ENCODE data around the gene ZNHIT2. TPM values are rescaled to one million over a fixed set of nuclear protein-coding genes. Genes with fewer than 3 reads are reported as not detected.

Gene ZNHIT2
- total RNA-seq, 1 experiment from 2014 or later, result 48.2 TPM

GRCh38 chr11:65090628-65091027, 26.9 kb downstream of the ZNHIT2 start:
- H2AFZ ChIP-seq (ENCODE audit: low read length), result no peak overlapping the region
- H3K4me2 ChIP-seq (ENCODE audit: low read length), result no peak overlapping the region
- H3K4me3 ChIP-seq (ENCODE audit: low read length), result no peak overlapping the region
- ChIA-PET POLR2A (ENCODE audit: unreplicated experiment) (interaction anchor here (0.5 kb wide), 1 partner anchor 810 kb away, joined by 3 read pairs; the partner anchor contains the start of gene FOSL1), CTCF (interaction anchor here (0.6 kb wide), 1 partner anchor 352 kb away, joined by 4 read pairs; no protein-coding TSS in a partner anchor)
- H4K20me1 ChIP-seq (ENCODE audit: low read length), result no peaks in the 10 kb centered on the region
- BruUV-seq (replicated peaks), result no TSS peak
- no peak overlapping the region for H3K9ac ChIP-seq (ENCODE audit: low read length)
- TF ChIP-seq EZH2phosphoT487 (IDR thresholded peaks at IDR 0.05; ENCODE audit: borderline replicate concordance, low read length), result no peak
- TF ChIP-seq CTCF (conservative IDR thresholded peaks at IDR 0.05; ENCODE audit: low read depth, low read length), result no peak
- TF ChIP-seq EZH2 (IDR thresholded peaks at IDR 0.05; ENCODE audit: low read length, unreplicated experiment), result no peak
- DNase-seq (no peak), ATAC-seq (no peak)
- H3K27me3 ChIP-seq (ENCODE audit: low read length), result no peaks in the 10 kb centered on the region
- H3K27ac ChIP-seq (ENCODE audit: low read length), result no peak overlapping the region
- peaks cover 10% of the 10 kb centered on the region; the same call in 1 of the 2 replicates for H3K36me3 ChIP-seq (ENCODE audit: low read depth, low read length)
- peaks cover 4% of the 10 kb centered on the region for H3K79me2 ChIP-seq (ENCODE audit: low read length)
- no peaks in the 10 kb centered on the region for H3K9me2 ChIP-seq (replicated peaks; ENCODE audit: low read length)
- H3F3A ChIP-seq (ENCODE audit: low read length, unreplicated experiment), result no peaks in the 10 kb centered on the region
- intact Hi-C loops (cut with micrococcal nuclease), result no loop called here
- no peaks in the 10 kb centered on the region for H3K9me3 ChIP-seq (ENCODE audit: low read length)
- H3K4me1 ChIP-seq (ENCODE audit: insufficient read depth, low read length), result peaks cover 2% of the 10 kb centered on the region; the same call in 1 of the 2 replicates

GRCh38 chr11:65089621-65090020, 27.9 kb downstream of the ZNHIT2 start:
- Histone ChIP-seq H3K9me3 (ENCODE audit: low read length) (no peaks in the 10 kb centered on the region), H3K9ac (ENCODE audit: low read length) (no peak overlapping the region), H3K27ac (ENCODE audit: low read length) (no peak overlapping the region), H3K36me3 (ENCODE audit: low read depth, low read length) (peaks cover 11% of the 10 kb centered on the region; the same call in 1 of the 2 replicates), H3K4me2 (ENCODE audit: low read length) (no peak overlapping the region), H3K27me3 (ENCODE audit: low read length) (no peaks in the 10 kb centered on the region), H3K4me1 (ENCODE audit: insufficient read depth, low read length) (peaks cover 8% of the 10 kb centered on the region; the same call in 1 of the 2 replicates), H2AFZ (ENCODE audit: low read length) (no peak overlapping the region), H3K4me3 (ENCODE audit: low read length) (no peak overlapping the region), H4K20me1 (ENCODE audit: low read length) (no peaks in the 10 kb centered on the region), H3K79me2 (ENCODE audit: low read length) (peaks cover 14% of the 10 kb centered on the region), H3F3A (ENCODE audit: low read length, unreplicated experiment) (no peaks in the 10 kb centered on the region), H3K9me2 (replicated peaks; ENCODE audit: low read length) (no peaks in the 10 kb centered on the region)
- TF ChIP-seq EZH2 (IDR thresholded peaks at IDR 0.05; ENCODE audit: low read length, unreplicated experiment) (no peak), EZH2phosphoT487 (IDR thresholded peaks at IDR 0.05; ENCODE audit: borderline replicate concordance, low read length) (no peak), CTCF (conservative IDR thresholded peaks at IDR 0.05; ENCODE audit: low read depth, low read length) (no peak)
- ChIA-PET CTCF (no interaction called here), POLR2A (ENCODE audit: unreplicated experiment) (no interaction called here)
- ATAC-seq (no peak), DNase-seq (no peak)
- BruUV-seq (replicated peaks), result no TSS peak
- intact Hi-C loops (cut with micrococcal nuclease), result no loop called here

- Histone ChIP-seq H3K4me3 (ENCODE audit: low read length) (no peak overlapping the region), H3K9me3 (ENCODE audit: low read length) (no peaks in the 10 kb centered on the region), H3K27ac (ENCODE audit: low read length) (no peak overlapping the region), H4K20me1 (ENCODE audit: low read length) (no peaks in the 10 kb centered on the region), H3K4me2 (ENCODE audit: low read length) (no peak overlapping the region), H3K36me3 (ENCODE audit: low read depth, low read length) (peaks cover 11% of the 10 kb centered on the region; the same call in 1 of the 2 replicates), H3K27me3 (ENCODE audit: low read length) (no peaks in the 10 kb centered on the region), H2AFZ (ENCODE audit: low read length) (no peak overlapping the region), H3K79me2 (ENCODE audit: low read length) (peaks cover 29% of the 10 kb centered on the region), H3K9me2 (replicated peaks; ENCODE audit: low read length) (no peaks in the 10 kb centered on the region), H3K4me1 (ENCODE audit: insufficient read depth, low read length) (peaks cover 12% of the 10 kb centered on the region), H3F3A (ENCODE audit: low read length, unreplicated experiment) (no peaks in the 10 kb centered on the region), H3K9ac (ENCODE audit: low read length) (no peak overlapping the region)
- no peak for TF ChIP-seq EZH2phosphoT487 (IDR thresholded peaks at IDR 0.05; ENCODE audit: borderline replicate concordance, low read length)
- no peak for TF ChIP-seq EZH2 (IDR thresholded peaks at IDR 0.05; ENCODE audit: low read length, unreplicated experiment)
- TF ChIP-seq CTCF (conservative IDR thresholded peaks at IDR 0.05; ENCODE audit: low read depth, low read length), result no peak
- no TSS peak for BruUV-seq (replicated peaks)
- CTCF ChIA-PET, result no interaction called here
- POLR2A ChIA-PET (ENCODE audit: unreplicated experiment), result no interaction called here
- ATAC-seq (no peak), DNase-seq (no peak)
- intact Hi-C loops (cut with micrococcal nuclease), result no loop called here
These were observed 29.7 kb downstream of the ZNHIT2 start for GRCh38 chr11:65087827-65088226.
